ENCODE data around the gene SCAPER. TPM values are rescaled to one million over a fixed set of nuclear protein-coding genes. Genes with fewer than 3 reads are reported as not detected.

SCAPER gene
- total RNA-seq, 1 experiment from 2014 or later = 7.4 TPM

- peaks cover 3 to 5% of the 10 kb centered on the region in 2 experiments; a peak in 3 of 4 replicates for H3K4me1 Mint-ChIP-seq
- Histone ChIP-seq H3K18ac (ENCODE audit: insufficient read length, low read depth, low read length) (no peak overlapping the region), H3K56ac (ENCODE audit: insufficient read length, low read depth, low read length) (no peak overlapping the region), H3K4me1 (ENCODE audit: insufficient read depth, low read length) (no peaks in the 10 kb centered on the region), H3K23ac (ENCODE audit: insufficient read length, low read depth, low read length) (no peak overlapping the region), H3K23me2 (ENCODE audit: insufficient read length, low read depth, low read length, poor library complexity, severe bottlenecking) (no peaks in the 10 kb centered on the region), H2AK5ac (ENCODE audit: insufficient read length, low read length) (no peak overlapping the region), H3K9me3 (ENCODE audit: control insufficient read depth, low read depth, low read length) (no peaks in the 10 kb centered on the region), H2AFZ (ENCODE audit: low read length) (no peak overlapping the region), H3T11ph (ENCODE audit: low read length) (no peak overlapping the region), H3K79me1 (ENCODE audit: insufficient read depth, low read depth, low read length, poor library complexity, severe bottlenecking) (no peaks in the 10 kb centered on the region), H2BK5ac (ENCODE audit: insufficient read length, low read length) (no peak overlapping the region), H3K4ac (ENCODE audit: low read depth, low read length) (no peak overlapping the region), H4K91ac (ENCODE audit: insufficient read length, low read depth, low read length) (no peak overlapping the region), H3K27me3 (ENCODE audit: insufficient read depth, low read length) (no peaks in the 10 kb centered on the region), H4K8ac (replicated peaks; ENCODE audit: insufficient read length, low read depth, low read length) (no peak overlapping the region), H3K79me2 (ENCODE audit: insufficient read depth, low read length) (no peaks in the 10 kb centered on the region), H2BK20ac (ENCODE audit: low read depth, low read length, poor library complexity, severe bottlenecking) (no peak overlapping the region), H3K27ac (ENCODE audit: insufficient read length, low read depth, low read length) (no peak overlapping the region), H2BK120ac (ENCODE audit: low read depth, low read length, poor library complexity, severe bottlenecking) (no peak overlapping the region), H2BK12ac (ENCODE audit: insufficient read length, low read depth, low read length) (no peak overlapping the region), H4K20me1 (ENCODE audit: control insufficient read depth, insufficient read depth, insufficient read length) (no peaks in the 10 kb centered on the region), H3K14ac (ENCODE audit: insufficient read depth, low read length) (no peak overlapping the region), H2BK15ac (ENCODE audit: low read depth, low read length) (no peak overlapping the region), H4K5ac (ENCODE audit: insufficient read length, low read depth, low read length) (no peak overlapping the region), H3K4me2 (ENCODE audit: insufficient read depth, insufficient read length, low read length) (no peak overlapping the region), H3K9ac (ENCODE audit: extremely low read depth, insufficient read length, low read length) (no peak overlapping the region)
- H3K27ac Mint-ChIP-seq = no peak overlapping the region
- TF ChIP-seq CTCF (conservative IDR thresholded peaks at IDR 0.05) = no peak
- peaks cover under 1 to 17% (median 15%) of the 10 kb centered on the region in 3 experiments; a peak in 5 of 7 replicates for H3K36me3 Mint-ChIP-seq (ENCODE audit: insufficient read depth in 1 of 3, low read depth in 3 of 3)
- peaks cover 0 to 3% of the 10 kb centered on the region in 2 experiments; a peak in 2 of 5 replicates for H3K9me3 Mint-ChIP-seq
- no CpG with 5 or more reads among the region's 3 CpGs for WGBS (ENCODE audit: extremely low coverage, insufficient read length, low lambda C conversion rate)
- H3K27me3 Mint-ChIP-seq (ENCODE audit: low read depth) = peaks cover 2% of the 10 kb centered on the region; the same call in 1 of the 2 replicates
- DNase-seq = no peak
- H3K4me3 Mint-ChIP-seq = no peak overlapping the region
These were observed 48.8 kb upstream of the SCAPER start for GRCh38 chr15:76953913-76954312.

All from H9 (cell line).